SH-SY5Y (cell line): ENCODE data around the gene AHNAK.

Experiments
- GATA2 ChIP-seq: IDR thresholded peaks from 2 replicates; pipeline ENCODE4 v1.6.1; 2011; ENCODE audit warnings: mild to moderate bottlenecking, low read depth, low read length
- GATA3 ChIP-seq: IDR thresholded peaks from 2 replicates; pipeline ENCODE4 v1.6.1; 2011; ENCODE audit warnings: low read depth, mild to moderate bottlenecking, low read length, moderate library complexity

GRCh38 chr11:62543680-62544444 lies 2.7 kb downstream of the AHNAK start:
- TF ChIP-seq GATA2: no peak
- TF ChIP-seq GATA3: no peak
